ENCODE results near the gene SPTLC2.
A peak's percentile ranks its signal among the peaks of the same experiment; 100 is the strongest.

GRCh38 chr14:77502109-77502782 lies 114.2 kb downstream of the SPTLC2 start:
- TF ChIP-seq CTCF (IDR thresholded peaks at IDR 0.05) (no peak), POLR2A (IDR thresholded peaks at IDR 0.05) (no peak), POLR2AphosphoS5 (IDR thresholded peaks at IDR 0.05) (peak in 1 of 3 donors; percentile 15)
